ENCODE measurements around the gene ZNF69.
"Not testable (repeated sequence)": the region's sequence is repeated elsewhere in the genome, so short reads cannot be mapped to it uniquely, and the experiment has no call there.

Gene ZNF69

DNA sequence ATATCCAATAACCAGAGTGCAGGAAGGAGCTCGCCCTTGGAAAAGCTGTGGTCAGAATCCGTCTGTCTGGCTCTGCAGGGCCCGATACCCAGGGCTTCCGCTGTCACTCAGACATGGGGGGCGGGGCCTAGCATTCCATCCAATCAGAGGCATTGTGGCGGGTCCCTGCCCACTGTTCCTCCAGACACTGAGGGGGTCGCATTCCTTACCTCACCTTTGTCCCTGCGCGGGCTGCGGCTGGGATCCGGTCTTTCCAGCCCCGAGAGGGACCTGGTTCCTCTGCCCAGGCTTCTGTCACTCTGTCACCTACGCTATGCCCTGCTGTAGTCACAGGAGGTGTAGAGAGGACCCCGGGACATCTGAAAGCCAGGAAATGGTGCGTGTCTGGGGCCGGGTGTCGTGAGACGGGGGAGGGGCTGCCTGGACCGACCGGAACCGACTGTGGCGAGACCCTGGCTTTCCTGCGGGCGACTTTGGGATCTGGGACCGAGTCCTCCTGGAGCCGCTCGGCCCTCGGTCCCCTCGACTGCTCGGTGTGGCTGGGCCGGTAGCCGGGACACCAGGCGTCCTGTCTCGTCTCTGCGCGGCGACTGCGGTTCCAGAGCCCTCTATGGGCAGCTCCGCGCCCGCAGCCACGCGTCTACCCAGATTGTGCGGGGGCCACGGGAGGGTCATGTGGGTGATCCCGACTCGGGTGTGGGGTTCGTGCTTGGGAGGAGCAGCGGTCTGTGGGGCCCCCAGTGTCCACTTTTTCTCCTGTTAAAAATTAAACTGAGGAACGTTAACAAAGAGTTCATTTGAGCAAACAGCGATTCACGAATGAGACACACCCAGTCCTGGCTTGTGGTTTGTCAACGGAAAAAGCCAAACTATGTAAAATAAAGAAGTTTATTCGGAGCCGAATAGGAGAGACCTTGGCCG lies at the start of gene ZNF69:
Gene ZNF69, plus strand, starts transcription at position 172 of the 921 bp plus-strand sequence. Its CDS starts 142 bp downstream, at position 314.
- no peaks in the 10 kb centered on the region for H3K27me3 ChIP-seq (ENCODE audit: low read depth, low read length)
- H3K4me1 ChIP-seq (ENCODE audit: control insufficient read depth in 1 of 2, insufficient read depth in 2 of 2, low read length in 2 of 2), result peaks cover 0 to 10% of the 10 kb centered on the region in 2 donors
- H3K36me3 ChIP-seq (ENCODE audit: control insufficient read depth in 1 of 2, insufficient read depth in 2 of 2, low read length in 2 of 2), result no peaks in the 10 kb centered on the region
- peak within 1 kb of the TSS; percentile 77 for H3K27ac ChIP-seq (ENCODE audit: low read length)
- no peaks in the 10 kb centered on the region for H3K9me3 ChIP-seq (ENCODE audit: control insufficient read depth in 1 of 2, low read length in 2 of 2)
- peak within 1 kb of the TSS; percentile 77 to 94 for H3K4me3 ChIP-seq (ENCODE audit: low read depth in 1 of 2, low read length in 2 of 2)

GRCh38 chr19:11843722-11844121 lies 43.9 kb upstream of the ZNF69 start:
- Histone ChIP-seq H3K4me1 (ENCODE audit: control insufficient read depth in 1 of 2, insufficient read depth in 2 of 2, low read length in 2 of 2) (peaks cover 0 to 3% of the 10 kb centered on the region in 2 donors), H3K27me3 (ENCODE audit: low read depth, low read length) (no peaks in the 10 kb centered on the region), H3K27ac (ENCODE audit: low read length) (no peak overlapping the region), H3K9me3 (ENCODE audit: control insufficient read depth in 1 of 2, low read length in 2 of 2) (no peaks in the 10 kb centered on the region), H3K36me3 (ENCODE audit: control insufficient read depth in 1 of 2, insufficient read depth in 2 of 2, low read length in 2 of 2) (no peaks in the 10 kb centered on the region), H3K4me3 (ENCODE audit: low read depth in 1 of 2, low read length in 2 of 2) (no peak overlapping the region)

GRCh38 chr19:11847615-11848014 lies 40.0 kb upstream of the ZNF69 start:
- not testable (repeated sequence) for H3K27me3 ChIP-seq (ENCODE audit: low read depth, low read length); H3K9me3 ChIP-seq (ENCODE audit: control insufficient read depth in 1 of 2, low read length in 2 of 2); H3K36me3 ChIP-seq (ENCODE audit: control insufficient read depth in 1 of 2, insufficient read depth in 2 of 2, low read length in 2 of 2); H3K27ac ChIP-seq (ENCODE audit: low read length); H3K4me3 ChIP-seq (ENCODE audit: low read depth in 1 of 2, low read length in 2 of 2)
- H3K4me1 ChIP-seq (ENCODE audit: control insufficient read depth in 1 of 2, insufficient read depth in 2 of 2, low read length in 2 of 2), result peaks cover 0 to 11% of the 10 kb centered on the region in 2 donors

GRCh38 chr19:11848200-11848593 lies 39.4 kb upstream of the ZNF69 start:
- peaks cover 0 to 11% of the 10 kb centered on the region in 2 donors for H3K4me1 ChIP-seq (ENCODE audit: control insufficient read depth in 1 of 2, insufficient read depth in 2 of 2, low read length in 2 of 2)
- H3K27ac ChIP-seq (ENCODE audit: low read length), result no peak overlapping the region
- H3K36me3 ChIP-seq (ENCODE audit: control insufficient read depth in 1 of 2, insufficient read depth in 2 of 2, low read length in 2 of 2), result no peaks in the 10 kb centered on the region
- peak overlapping the region; percentile 67 to 69 for H3K4me3 ChIP-seq (ENCODE audit: low read depth in 1 of 2, low read length in 2 of 2)
- H3K9me3 ChIP-seq (ENCODE audit: control insufficient read depth in 1 of 2, low read length in 2 of 2), result no peaks in the 10 kb centered on the region
- no peaks in the 10 kb centered on the region for H3K27me3 ChIP-seq (ENCODE audit: low read depth, low read length)

GRCh38 chr19:11848594-11849469 lies 38.8 kb upstream of the ZNF69 start, which contains the start of gene ZNF439:
ZNF439 (plus strand) TSS chr19:11848726; CDS start chr19:11848868, 142 bp downstream.
- H3K36me3 ChIP-seq (ENCODE audit: control insufficient read depth in 1 of 2, insufficient read depth in 2 of 2, low read length in 2 of 2), result peaks cover 0 to under 1% of the 10 kb centered on the region in 2 donors
- no peaks in the 10 kb centered on the region for H3K27me3 ChIP-seq (ENCODE audit: low read depth, low read length)
- H3K4me3 ChIP-seq (ENCODE audit: low read depth in 1 of 2, low read length in 2 of 2), result peak within 1 kb of the TSS; percentile 67 to 69
- peaks cover 0 to 11% of the 10 kb centered on the region in 2 donors for H3K4me1 ChIP-seq (ENCODE audit: control insufficient read depth in 1 of 2, insufficient read depth in 2 of 2, low read length in 2 of 2)
- no peak within 1 kb of the TSS for H3K27ac ChIP-seq (ENCODE audit: low read length)
- no peaks in the 10 kb centered on the region for H3K9me3 ChIP-seq (ENCODE audit: control insufficient read depth in 1 of 2, low read length in 2 of 2)

- not testable (repeated sequence) for H3K4me3 ChIP-seq (ENCODE audit: low read depth in 1 of 2, low read length in 2 of 2); H3K27me3 ChIP-seq (ENCODE audit: low read depth, low read length); H3K36me3 ChIP-seq (ENCODE audit: control insufficient read depth in 1 of 2, insufficient read depth in 2 of 2, low read length in 2 of 2); H3K9me3 ChIP-seq (ENCODE audit: control insufficient read depth in 1 of 2, low read length in 2 of 2); H3K27ac ChIP-seq (ENCODE audit: low read length)
- H3K4me1 ChIP-seq (ENCODE audit: control insufficient read depth in 1 of 2, insufficient read depth in 2 of 2, low read length in 2 of 2), result peaks cover 0 to 11% of the 10 kb centered on the region in 2 donors
Measured at GRCh38 chr19:11850289-11850688, 37.3 kb upstream of the ZNF69 start.

- Histone ChIP-seq H3K27ac (ENCODE audit: low read length) (no peak overlapping the region), H3K36me3 (ENCODE audit: control insufficient read depth in 1 of 2, insufficient read depth in 2 of 2, low read length in 2 of 2) (peaks cover 0 to 8% of the 10 kb centered on the region in 2 donors), H3K4me3 (ENCODE audit: low read depth in 1 of 2, low read length in 2 of 2) (no peak overlapping the region), H3K4me1 (ENCODE audit: control insufficient read depth in 1 of 2, insufficient read depth in 2 of 2, low read length in 2 of 2) (peaks cover 0 to 8% of the 10 kb centered on the region in 2 donors), H3K9me3 (ENCODE audit: control insufficient read depth in 1 of 2, low read length in 2 of 2) (peaks cover 0 to 7% of the 10 kb centered on the region in 2 donors), H3K27me3 (ENCODE audit: low read depth, low read length) (no peaks in the 10 kb centered on the region)
Measured at GRCh38 chr19:11853358-11853757, 34.2 kb upstream of the ZNF69 start.

GRCh38 chr19:11856596-11857250 lies 30.9 kb upstream of the ZNF69 start:
- Histone ChIP-seq H3K4me1 (ENCODE audit: control insufficient read depth in 1 of 2, insufficient read depth in 2 of 2, low read length in 2 of 2) (no peaks in the 10 kb centered on the region), H3K27ac (ENCODE audit: low read length) (no peak overlapping the region), H3K27me3 (ENCODE audit: low read depth, low read length) (no peaks in the 10 kb centered on the region), H3K9me3 (ENCODE audit: control insufficient read depth in 1 of 2, low read length in 2 of 2) (peaks cover 0 to 7% of the 10 kb centered on the region in 2 donors), H3K36me3 (ENCODE audit: control insufficient read depth in 1 of 2, insufficient read depth in 2 of 2, low read length in 2 of 2) (peaks cover 0 to 11% of the 10 kb centered on the region in 2 donors), H3K4me3 (ENCODE audit: low read depth in 1 of 2, low read length in 2 of 2) (no peak overlapping the region)

DNA sequence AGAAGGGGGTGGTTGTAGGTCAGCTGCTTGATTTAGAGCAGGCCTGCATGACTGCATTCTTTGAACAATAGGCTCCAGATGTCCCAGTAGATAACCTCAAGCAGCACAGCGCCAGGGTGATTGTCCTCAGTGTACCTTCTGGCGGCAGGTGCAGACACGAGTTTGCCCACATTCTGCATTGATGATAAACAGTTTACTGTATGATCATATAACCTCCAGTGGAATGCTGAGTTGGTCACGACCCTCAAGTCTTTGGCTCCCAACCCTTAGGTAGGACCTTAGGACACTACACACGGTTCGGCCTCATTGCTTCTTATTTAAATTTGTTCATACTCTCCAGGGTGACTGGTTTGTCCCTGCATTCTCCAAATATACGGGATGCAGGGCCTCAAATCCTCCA lies 26.9 kb upstream of the ZNF69 start:
- Histone ChIP-seq H3K4me3 (ENCODE audit: low read depth in 1 of 2, low read length in 2 of 2) (no peak overlapping the region), H3K27me3 (ENCODE audit: low read depth, low read length) (no peaks in the 10 kb centered on the region), H3K27ac (ENCODE audit: low read length) (no peak overlapping the region), H3K4me1 (ENCODE audit: control insufficient read depth in 1 of 2, insufficient read depth in 2 of 2, low read length in 2 of 2) (no peaks in the 10 kb centered on the region), H3K9me3 (ENCODE audit: control insufficient read depth in 1 of 2, low read length in 2 of 2) (peaks cover 0 to 12% of the 10 kb centered on the region in 2 donors), H3K36me3 (ENCODE audit: control insufficient read depth in 1 of 2, insufficient read depth in 2 of 2, low read length in 2 of 2) (peaks cover 0 to 8% of the 10 kb centered on the region in 2 donors)

- H3K4me1 ChIP-seq (ENCODE audit: control insufficient read depth in 1 of 2, insufficient read depth in 2 of 2, low read length in 2 of 2), result no peaks in the 10 kb centered on the region
- H3K36me3 ChIP-seq (ENCODE audit: control insufficient read depth in 1 of 2, insufficient read depth in 2 of 2, low read length in 2 of 2), result peaks cover 0 to 11% of the 10 kb centered on the region in 2 donors
- H3K27ac ChIP-seq (ENCODE audit: low read length), result no peak overlapping the region
- no peaks in the 10 kb centered on the region for H3K27me3 ChIP-seq (ENCODE audit: low read depth, low read length)
- no peak overlapping the region for H3K4me3 ChIP-seq (ENCODE audit: low read depth in 1 of 2, low read length in 2 of 2)
- H3K9me3 ChIP-seq (ENCODE audit: control insufficient read depth in 1 of 2, low read length in 2 of 2), result peaks cover 0 to 12% of the 10 kb centered on the region in 2 donors
Measured at GRCh38 chr19:11861301-11861700, 26.3 kb upstream of the ZNF69 start.
